ENCODE data around the gene ACSF3.

ACSF3 gene

DNA sequence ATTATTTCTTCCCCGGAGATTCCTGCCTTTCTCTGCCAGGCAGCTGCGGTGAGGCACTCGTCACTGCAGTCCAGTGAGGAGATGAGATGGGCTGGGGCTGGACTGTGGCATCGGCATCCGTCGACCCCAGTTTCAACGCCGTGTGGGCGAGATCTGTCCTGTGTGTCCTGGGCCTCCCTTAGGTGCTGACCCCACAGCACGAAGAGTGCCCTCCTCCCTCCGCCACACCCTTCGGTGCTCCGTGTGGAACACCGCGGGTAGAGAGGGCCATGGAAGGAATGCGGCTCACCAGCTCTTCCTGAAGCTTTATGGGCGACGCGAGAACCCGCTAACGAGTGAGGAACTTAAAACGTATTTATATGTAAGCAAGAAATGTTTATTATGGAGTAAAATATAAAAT is 17.6 kb downstream of the ACSF3 start:
- DNase-seq (ENCODE audit: low read depth in 2 of 2): no peak

DNA sequence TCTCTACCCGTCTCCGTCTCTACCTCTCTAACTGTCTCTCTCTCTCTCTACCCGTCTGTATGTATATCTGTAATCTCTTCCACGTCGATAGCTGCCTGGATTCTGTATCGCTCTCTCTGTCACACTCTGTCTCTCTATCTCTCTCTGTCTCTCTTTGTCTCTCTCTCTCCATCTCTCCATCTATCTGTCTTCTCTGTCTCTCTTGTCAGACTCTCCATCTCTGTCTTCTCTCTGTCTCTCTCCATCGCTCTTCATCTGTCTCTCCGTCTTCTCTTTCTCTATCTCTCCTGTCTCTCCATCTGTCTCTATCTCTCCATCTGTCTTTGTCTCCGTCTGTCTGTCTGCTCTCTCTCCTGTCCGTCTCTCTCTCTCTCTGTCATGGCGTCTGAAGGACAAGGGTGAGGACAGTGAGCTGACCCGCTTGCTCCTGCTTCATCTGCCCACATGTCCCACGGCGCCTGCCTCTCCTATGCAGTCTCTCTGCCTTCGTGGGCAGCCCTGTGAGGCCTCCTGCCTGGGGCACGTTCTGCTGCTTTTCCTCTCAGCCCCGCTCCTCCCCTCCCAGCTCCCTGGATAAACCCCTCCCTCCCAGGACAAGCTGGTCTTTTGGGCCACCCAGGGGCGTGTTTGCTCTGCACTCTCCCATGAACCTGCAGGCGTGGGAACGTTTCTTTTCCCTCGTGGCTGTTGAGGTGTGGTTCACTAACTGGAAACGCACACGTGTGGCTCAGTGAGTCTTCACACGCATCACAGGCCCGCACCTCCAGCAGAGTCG is 18.9 kb downstream of the ACSF3 start:
- no peak for DNase-seq (ENCODE audit: low read depth in 2 of 2)

DNA sequence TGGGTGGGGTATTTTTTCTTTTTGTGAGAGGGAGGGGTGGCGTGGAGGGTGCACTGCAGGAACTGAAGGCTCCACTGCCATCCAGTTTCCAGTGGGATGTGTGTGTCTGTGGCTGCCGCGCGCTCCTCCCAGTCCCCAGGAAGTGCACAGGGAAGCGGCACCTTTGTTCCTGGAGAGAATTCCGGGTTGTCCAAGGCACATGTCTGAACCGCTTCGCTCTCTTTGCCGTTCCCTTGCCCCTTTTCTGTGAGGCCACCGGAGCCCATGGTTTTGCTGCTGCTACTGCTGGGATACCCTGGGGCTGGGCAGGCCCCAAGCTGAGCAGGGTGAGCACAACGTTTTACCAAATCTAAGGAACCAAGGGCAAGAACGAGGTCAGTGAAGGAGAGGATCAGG is 19.5 kb downstream of the ACSF3 start:
- no peak for DNase-seq (ENCODE audit: low read depth in 2 of 2)

GRCh38 chr16:89113661-89114060 is 20.0 kb downstream of the ACSF3 start:
- DNase-seq (ENCODE audit: low read depth in 2 of 2): no peak

DNA sequence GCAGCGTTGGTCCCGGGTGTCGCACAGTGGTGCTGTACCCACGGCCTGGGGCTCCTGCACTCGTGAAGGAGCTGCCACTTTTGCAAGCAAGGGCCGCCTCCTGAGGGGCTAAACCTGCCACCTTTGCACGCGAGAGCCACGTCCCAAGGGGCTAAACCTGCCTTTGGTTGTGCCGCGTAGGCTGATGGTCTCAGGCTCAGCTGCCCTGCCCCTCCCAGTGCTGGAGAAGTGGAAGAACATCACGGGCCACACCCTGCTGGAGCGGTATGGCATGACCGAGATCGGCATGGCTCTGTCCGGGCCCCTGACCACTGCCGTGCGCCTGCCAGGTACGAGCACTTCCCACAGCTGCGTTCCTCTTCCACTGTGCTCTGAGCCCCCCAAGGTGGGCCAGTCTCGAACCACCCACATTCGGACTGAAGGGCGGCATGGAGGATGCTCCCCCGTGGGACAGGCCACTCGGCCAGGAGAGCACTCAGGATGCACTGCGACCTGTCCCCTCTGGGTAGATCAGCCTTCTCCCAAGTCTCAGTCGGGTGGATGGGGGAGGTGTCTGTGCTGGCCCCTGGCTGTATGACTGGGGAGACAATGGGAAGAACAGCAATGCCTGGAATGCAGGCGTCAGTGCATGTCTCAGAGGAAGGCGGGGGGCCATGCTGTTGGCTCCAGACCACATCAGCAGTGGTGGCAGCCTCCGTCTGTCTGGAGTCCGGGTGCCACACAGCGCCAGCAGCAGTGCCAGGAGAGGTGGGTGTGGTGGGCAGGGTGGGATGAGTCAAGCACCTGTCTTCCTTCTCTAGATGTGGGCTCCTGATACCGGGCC is 20.7 kb downstream of the ACSF3 start:
- no peak for DNase-seq (ENCODE audit: low read depth in 2 of 2)

DNA sequence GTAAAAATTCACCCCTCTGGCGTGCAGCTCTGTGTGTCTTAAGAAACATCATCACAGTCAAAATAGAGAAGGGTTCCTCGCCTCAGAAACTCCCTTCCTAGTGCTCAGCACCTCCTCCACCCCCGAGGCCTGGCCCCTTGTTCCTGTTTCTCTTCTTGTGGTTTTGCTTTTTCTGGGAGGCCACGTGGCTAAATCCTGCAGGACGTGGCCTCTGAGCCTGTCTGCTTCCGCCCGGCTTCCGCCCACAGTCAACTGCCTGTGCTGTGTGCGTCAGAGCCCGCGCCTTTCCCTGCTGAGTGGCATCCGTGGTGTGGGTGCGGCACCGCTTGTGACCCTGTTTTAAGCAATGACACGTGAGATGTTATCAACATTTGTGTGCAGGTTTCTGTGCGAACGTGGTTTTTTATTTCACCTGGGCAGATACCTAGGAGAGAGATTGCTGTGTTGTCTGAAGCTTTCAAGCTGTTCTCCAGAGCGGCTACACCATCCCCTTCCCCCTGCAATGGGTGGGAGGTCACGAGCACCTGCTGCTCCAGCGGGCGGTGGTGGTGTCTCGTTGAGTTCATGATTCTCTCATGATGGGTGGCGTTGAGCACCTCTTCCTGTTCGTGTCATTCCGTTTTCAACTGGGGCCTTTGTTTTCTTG is 21.7 kb downstream of the ACSF3 start:
- DNase-seq (ENCODE audit: low read depth in 2 of 2): peak; percentile 58 to 71

DNA sequence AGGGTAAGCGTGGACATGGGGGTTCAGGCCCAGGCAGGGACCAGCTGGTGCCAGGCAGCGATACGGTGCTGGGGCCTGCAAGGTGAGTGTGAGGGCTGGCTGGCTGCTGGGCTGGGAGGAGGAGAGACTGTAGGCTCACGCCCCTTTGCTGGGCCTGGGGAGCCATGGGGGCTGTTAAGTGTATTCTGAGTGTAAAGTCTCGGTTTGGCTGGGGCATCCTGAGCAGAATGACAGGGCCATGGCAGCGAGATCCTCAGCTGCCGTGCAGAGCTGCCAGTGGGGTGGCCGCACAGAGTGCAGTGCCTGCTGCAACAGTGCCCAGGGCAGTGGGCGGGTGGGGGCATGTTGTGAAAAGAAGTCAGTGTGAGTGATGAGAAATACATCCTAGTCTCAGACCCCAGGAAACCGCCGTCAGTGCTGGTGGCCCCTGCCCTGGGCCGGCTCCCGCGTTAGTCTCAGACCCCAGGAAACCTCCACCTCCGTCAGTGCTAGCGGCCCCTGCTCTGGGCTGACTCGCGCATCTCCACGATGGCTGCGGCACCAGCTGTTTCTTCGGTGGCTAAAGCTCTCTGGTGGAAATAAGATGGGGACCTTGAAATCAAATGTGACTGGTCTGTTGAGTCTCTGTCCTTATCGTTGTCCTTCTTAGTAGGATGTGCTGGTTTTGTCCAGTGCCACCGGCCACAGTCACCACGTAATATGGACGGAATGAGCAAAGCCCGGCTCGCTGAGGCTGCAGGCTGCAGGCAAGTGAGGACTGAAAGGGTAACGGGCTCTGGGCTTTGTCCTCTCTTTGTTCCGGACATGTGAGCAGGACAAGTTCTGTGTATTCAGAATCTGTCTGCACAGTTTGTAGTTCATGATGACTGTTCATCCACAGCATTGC is 22.9 kb downstream of the ACSF3 start:
- DNase-seq (ENCODE audit: low read depth in 2 of 2): no peak

DNA sequence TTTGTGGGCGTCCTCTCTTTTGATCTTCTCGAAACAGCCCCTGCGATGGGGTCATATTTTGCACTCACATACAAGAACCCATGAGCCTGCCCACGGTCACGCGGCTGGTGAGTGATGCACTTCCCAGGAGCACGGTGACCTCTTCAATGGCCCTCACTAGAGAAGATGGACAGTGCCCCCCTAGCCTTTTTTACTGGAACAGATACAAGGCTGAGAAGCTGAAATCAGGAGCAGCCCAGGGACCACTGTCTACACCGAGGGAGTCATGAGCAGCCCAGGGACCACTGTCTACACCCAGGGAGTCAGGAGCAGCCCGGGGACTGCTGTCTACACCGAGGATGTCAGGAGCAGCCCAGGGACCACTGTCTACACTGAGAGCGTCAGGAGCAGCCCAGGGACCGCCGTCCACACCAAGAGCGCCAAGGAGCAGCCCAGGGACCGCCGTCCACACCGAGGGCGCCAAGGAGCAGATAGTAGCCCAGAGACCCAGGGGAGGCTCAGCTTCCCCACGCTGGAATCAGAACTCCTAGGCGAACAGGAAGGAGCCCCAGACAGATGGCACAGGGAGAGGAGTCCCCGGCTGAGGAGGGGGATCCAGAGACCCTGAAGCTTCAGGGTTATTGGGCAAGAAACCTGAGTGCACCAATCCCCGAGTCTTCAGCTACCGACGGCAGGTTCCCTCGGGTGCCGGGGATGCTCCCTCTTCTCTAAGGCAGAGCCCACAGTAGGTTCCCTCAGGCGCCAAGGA is 23.7 kb downstream of the ACSF3 start:
- DNase-seq (ENCODE audit: low read depth in 2 of 2): no peak

GRCh38 chr16:89117975-89118289 is 24.3 kb downstream of the ACSF3 start:
- DNase-seq (ENCODE audit: low read depth in 2 of 2): no peak

DNA sequence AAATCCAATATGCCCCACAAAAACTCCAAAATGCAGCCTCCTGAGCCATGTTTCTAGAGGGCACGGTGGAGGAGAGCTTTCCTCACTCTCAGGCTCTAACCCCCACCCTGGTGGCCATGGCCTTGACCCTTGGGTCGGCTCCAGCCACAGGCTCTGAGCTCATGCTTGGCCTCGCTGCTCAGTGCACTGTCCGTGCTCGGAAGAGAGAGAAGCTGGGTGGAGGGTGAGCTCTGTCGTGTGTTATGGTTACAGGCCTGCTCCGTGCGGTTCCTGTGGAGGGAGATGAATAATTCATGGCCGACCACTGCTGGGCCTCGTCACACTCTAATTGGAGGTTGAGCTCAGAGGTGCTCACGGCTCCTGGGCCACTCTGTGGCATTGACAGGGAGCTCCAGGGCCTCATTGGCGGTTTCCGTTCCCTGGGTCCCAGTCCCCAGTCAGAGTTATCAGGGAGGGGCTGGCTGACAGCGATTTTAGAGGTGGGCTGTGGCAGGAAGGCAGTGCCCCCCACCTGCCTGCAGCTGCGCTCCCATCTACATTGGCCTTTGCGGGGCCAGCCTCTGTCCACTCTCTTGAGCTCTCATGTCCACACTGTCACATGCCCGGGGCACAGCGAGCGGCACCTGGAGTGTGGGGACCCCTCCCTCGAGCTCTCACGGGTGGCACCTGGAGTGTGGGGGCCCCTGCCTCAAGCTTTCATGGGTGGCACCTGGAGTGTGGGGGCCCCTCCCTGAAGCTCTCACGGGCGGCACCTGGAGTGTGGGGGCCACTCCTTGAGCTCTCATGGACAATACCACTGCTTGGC is 24.9 kb downstream of the ACSF3 start:
- no peak for DNase-seq (ENCODE audit: low read depth in 2 of 2)

- no peak for DNase-seq (ENCODE audit: low read depth in 2 of 2)
These were observed 25.5 kb downstream of the ACSF3 start for GRCh38 chr16:89119166-89119621.

- no peak for DNase-seq (ENCODE audit: low read depth in 2 of 2)
These were observed 26.0 kb downstream of the ACSF3 start for GRCh38 chr16:89119661-89120141.

GRCh38 chr16:89120281-89120680 is 26.6 kb downstream of the ACSF3 start:
- no peak for DNase-seq (ENCODE audit: low read depth in 2 of 2)

GRCh38 chr16:89120921-89121351 is 27.3 kb downstream of the ACSF3 start:
- DNase-seq (ENCODE audit: low read depth in 2 of 2): no peak

DNA sequence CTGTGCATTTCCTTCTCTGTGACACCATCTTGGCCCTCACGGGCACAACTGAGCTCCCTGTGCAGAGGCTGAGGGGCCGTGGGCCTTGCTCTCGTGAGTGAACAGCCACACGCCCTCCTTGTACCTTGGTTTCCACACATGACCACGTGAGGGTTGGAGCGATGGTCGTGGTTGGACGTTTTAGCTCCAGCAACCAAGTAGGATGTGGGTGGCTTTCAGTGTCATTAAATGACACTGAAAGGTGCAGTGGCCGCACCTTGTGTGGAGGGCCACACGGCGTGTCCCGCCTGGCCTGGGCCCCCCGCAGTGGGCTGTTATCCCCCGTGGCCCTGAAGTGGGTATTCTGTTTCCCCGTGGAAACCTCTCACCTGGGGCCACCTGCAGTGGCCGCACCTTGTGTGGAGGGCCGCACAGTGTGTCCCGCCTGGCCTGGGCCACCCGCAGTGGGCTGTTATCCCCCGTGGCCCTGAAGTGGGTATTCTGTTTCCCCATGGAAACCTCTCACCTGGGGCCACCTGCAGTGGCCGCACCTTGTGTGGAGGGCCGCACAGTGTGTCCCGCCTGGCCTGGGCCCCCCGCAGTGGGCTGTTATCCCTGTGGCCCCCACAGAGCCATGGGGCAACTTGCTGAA is 28.2 kb downstream of the ACSF3 start:
- DNase-seq (ENCODE audit: low read depth in 2 of 2): no peak

DNA sequence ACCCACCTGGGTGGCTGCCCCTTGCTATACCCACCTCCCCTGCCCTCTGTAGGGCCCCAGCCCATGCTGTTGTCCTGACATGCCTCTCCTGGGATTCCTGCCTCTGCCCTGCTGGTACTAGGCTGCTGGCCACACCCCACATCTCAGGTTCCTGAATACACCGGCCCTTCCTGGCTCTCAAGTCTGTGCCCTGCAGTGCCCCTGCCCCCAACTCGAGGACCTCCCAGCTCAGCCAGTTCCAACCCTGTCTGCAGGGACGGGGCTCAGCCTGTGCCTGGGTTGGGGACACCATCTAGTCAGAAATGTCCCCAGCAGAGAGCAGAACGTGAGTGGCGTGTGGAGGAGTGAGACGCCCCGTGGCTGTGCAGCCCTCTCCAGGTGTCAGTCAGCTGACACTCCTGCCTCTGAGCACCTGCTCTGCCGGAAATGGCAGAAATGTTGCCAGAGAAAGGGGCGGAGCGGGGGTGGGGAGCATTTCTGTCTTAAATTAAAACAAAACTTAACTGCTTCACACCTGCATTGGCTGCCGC is 28.7 kb downstream of the ACSF3 start:
- peak; percentile 32 to 49 for DNase-seq (ENCODE audit: low read depth in 2 of 2)

- DNase-seq (ENCODE audit: low read depth in 2 of 2): no peak
These were observed 29.6 kb downstream of the ACSF3 start for GRCh38 chr16:89123001-89123830.

GRCh38 chr16:89123831-89124100 is 30.1 kb downstream of the ACSF3 start:
- DNase-seq (ENCODE audit: low read depth in 2 of 2): no peak

- no peak for DNase-seq (ENCODE audit: low read depth in 2 of 2)
These were observed 35.7 kb downstream of the ACSF3 start for GRCh38 chr16:89129378-89129777.

All from stimulated activated CD4-positive, alpha-beta T cell treated with anti-CD3 and anti-CD28 coated beads, Interleukin-1b, Interleukin-23, amount 100 ng/mL, for 4 hours (primary cell).